ENCODE data around the gene PALM.
A peak's percentile ranks its signal among the peaks of the same experiment; 100 is the strongest.

Gene PALM

GRCh38 chr19:780935-781334, 72.2 kb downstream of the PALM start:
- Histone ChIP-seq H3K4me3 (no peak overlapping the region), H3K27ac (no peak overlapping the region), H3K27me3 (peaks cover 0 to 2% of the 10 kb centered on the region in 2 donors), H3K36me3 (no peaks in the 10 kb centered on the region), H3K9me3 (no peaks in the 10 kb centered on the region), H3K4me1 (peaks cover 0 to 20% (median 16%) of the 10 kb centered on the region in 4 donors)
- DNase-seq = no peak
- intact Hi-C loops (cut with DNase I; ENCODE audit: low total_unique reads) = no loop called here
- no peak for TF ChIP-seq CTCF (IDR thresholded peaks at IDR 0.05)

- Histone ChIP-seq H3K36me3 (no peaks in the 10 kb centered on the region), H3K4me3 (no peak overlapping the region), H3K4me1 (peaks cover 0 to 20% (median 16%) of the 10 kb centered on the region in 4 donors), H3K27me3 (peaks cover 0 to 2% of the 10 kb centered on the region in 2 donors), H3K9me3 (no peaks in the 10 kb centered on the region), H3K27ac (peak overlapping the region in 1 of 2 donors; percentile 35)
- TF ChIP-seq CTCF (IDR thresholded peaks at IDR 0.05) = no peak
- DNase-seq = no peak
- intact Hi-C loops (cut with DNase I; ENCODE audit: low total_unique reads) = no loop called here
These were observed 73.1 kb downstream of the PALM start for GRCh38 chr19:781800-782184.

GRCh38 chr19:782185-782877, 73.6 kb downstream of the PALM start:
- Histone ChIP-seq H3K4me3 (peak overlapping the region; percentile 7 to 31), H3K36me3 (no peaks in the 10 kb centered on the region)
- intact Hi-C loops (cut with DNase I; ENCODE audit: low total_unique reads) = no loop called here

GRCh38 chr19:782878-783668, 74.3 kb downstream of the PALM start:
- peaks cover 0 to 2% of the 10 kb centered on the region in 2 donors for H3K27me3 ChIP-seq
- TF ChIP-seq CTCF (IDR thresholded peaks at IDR 0.05) = no peak
- H3K4me1 ChIP-seq = peaks cover 0 to 20% (median 16%) of the 10 kb centered on the region in 4 donors
- H3K27ac ChIP-seq = peak overlapping the region in 1 of 2 donors; percentile 35
- DNase-seq = no peak
- no peaks in the 10 kb centered on the region for H3K36me3 ChIP-seq
- H3K9me3 ChIP-seq = no peaks in the 10 kb centered on the region
- peak overlapping the region; percentile 7 to 31 for H3K4me3 ChIP-seq
- intact Hi-C loops (cut with DNase I; ENCODE audit: low total_unique reads) = no loop called here

More at GRCh38 chr19:782185-782877, 73.6 kb downstream of the PALM start:
- peak overlapping the region in 1 of 2 donors; percentile 35 for H3K27ac ChIP-seq
- peaks cover 0 to 2% of the 10 kb centered on the region in 2 donors for H3K27me3 ChIP-seq
- TF ChIP-seq CTCF (IDR thresholded peaks at IDR 0.05) = no peak
- no peak for DNase-seq
- H3K9me3 ChIP-seq = no peaks in the 10 kb centered on the region
- peaks cover 0 to 20% (median 16%) of the 10 kb centered on the region in 4 donors for H3K4me1 ChIP-seq

GRCh38 chr19:784541-784940, 75.8 kb downstream of the PALM start:
- Histone ChIP-seq H3K4me1 (peaks cover 0 to 20% (median 13%) of the 10 kb centered on the region in 4 donors), H3K9me3 (no peaks in the 10 kb centered on the region), H3K4me3 (no peak overlapping the region), H3K27ac (no peak overlapping the region), H3K36me3 (no peaks in the 10 kb centered on the region), H3K27me3 (peaks cover 0 to 2% of the 10 kb centered on the region in 2 donors)
- no peak for DNase-seq
- intact Hi-C loops (cut with DNase I; ENCODE audit: low total_unique reads) = no loop called here
- no peak for TF ChIP-seq CTCF (IDR thresholded peaks at IDR 0.05)
